Glomerular visceral epithelial cell (primary cell): ENCODE measurements around the gene SHISA3.

Source experiments
- DNase-seq: peaks from one replicate; pipeline ENCODE4 v3.0.0-alpha.2; 2016; ENCODE audit errors: extremely low spot score

The SHISA3 gene

GRCh38 chr4:42391981-42392380 lies 5.3 kb upstream of the SHISA3 start:
- no peak for DNase-seq

- DNase-seq, result no peak
Observed at GRCh38 chr4:42392436-42392835, 4.9 kb upstream of the SHISA3 start.

- DNase-seq, result no peak
Observed at GRCh38 chr4:42395595-42395994, 1.7 kb upstream of the SHISA3 start.

GRCh38 chr4:42396361-42396751 lies 932 bp upstream of the SHISA3 start:
- DNase-seq, result no peak

- DNase-seq, result peak; percentile 9
Observed at GRCh38 chr4:42397635-42398170, 415 bp downstream of the SHISA3 start.

- no peak for DNase-seq
Observed at GRCh38 chr4:42398171-42398870, 1.0 kb downstream of the SHISA3 start.

- no peak for DNase-seq
Observed at GRCh38 chr4:42398871-42399331, 1.6 kb downstream of the SHISA3 start.

GRCh38 chr4:42399393-42399792 lies 2.1 kb downstream of the SHISA3 start:
- DNase-seq, result no peak

- DNase-seq, result no peak
Observed at GRCh38 chr4:42401171-42401570, 3.9 kb downstream of the SHISA3 start.

GRCh38 chr4:42404001-42404400 lies 6.7 kb downstream of the SHISA3 start:
- no peak for DNase-seq

GRCh38 chr4:42410446-42410845 lies 13.2 kb downstream of the SHISA3 start:
- DNase-seq, result no peak

- no peak for DNase-seq
Observed at GRCh38 chr4:42411803-42412202, 14.5 kb downstream of the SHISA3 start.

- no peak for DNase-seq
Observed at GRCh38 chr4:42412251-42412650, 15.0 kb downstream of the SHISA3 start.

GRCh38 chr4:42415281-42415680 lies 18.0 kb downstream of the SHISA3 start:
- no peak for DNase-seq

- DNase-seq, result no peak
Observed at GRCh38 chr4:42416017-42416416, 18.7 kb downstream of the SHISA3 start.

GRCh38 chr4:42417550-42417949 lies 20.3 kb downstream of the SHISA3 start:
- DNase-seq, result no peak

- no peak for DNase-seq
Observed at GRCh38 chr4:42420140-42420539, 22.9 kb downstream of the SHISA3 start.

- no peak for DNase-seq
Observed at GRCh38 chr4:42425146-42426065, 28.1 kb downstream of the SHISA3 start.

- no peak for DNase-seq
Observed at GRCh38 chr4:42428036-42428435, 30.7 kb downstream of the SHISA3 start.

GRCh38 chr4:42436928-42437565 lies 39.8 kb downstream of the SHISA3 start:
- no peak for DNase-seq

GRCh38 chr4:42440083-42440482 lies 42.8 kb downstream of the SHISA3 start:
- no peak for DNase-seq

- no peak for DNase-seq
Observed at GRCh38 chr4:42442601-42443000, 45.3 kb downstream of the SHISA3 start.
